ENCODE results near the gene NTNG1. TPM values are rescaled to one million over a fixed set of nuclear protein-coding genes. Genes with fewer than 3 reads are reported as not detected.
A peak's percentile ranks its signal among the peaks of the same experiment; 100 is the strongest.

The NTNG1 gene
- total and polyA plus RNA-seq, 5 donors, result 0.05 to 0.41 (median 0.37) TPM; not detected in 2

DNA sequence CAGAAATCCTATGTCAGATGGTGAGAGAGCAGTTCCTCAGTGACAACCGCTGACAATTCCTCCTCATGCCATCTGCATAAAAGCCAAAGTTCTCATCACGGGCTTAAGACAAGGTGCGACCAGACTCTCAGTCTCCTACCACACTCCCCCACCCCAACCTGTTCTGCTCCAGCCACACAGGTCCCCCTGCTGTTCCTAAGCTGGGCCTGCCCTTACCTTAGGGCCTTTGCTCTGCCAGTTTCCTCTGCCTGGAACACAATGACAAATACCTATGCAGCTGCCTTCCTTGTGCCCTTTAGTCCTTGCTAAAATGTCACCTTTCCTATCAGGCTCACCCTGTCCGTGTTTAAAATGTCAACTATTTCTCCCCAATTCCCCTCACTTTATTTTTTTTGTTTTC lies 382.2 kb downstream of the NTNG1 start:
- Histone ChIP-seq H3K4me3 (ENCODE audit: low read length) (no peak overlapping the region), H3K27me3 (ENCODE audit: control insufficient read depth, insufficient read depth) (no peaks in the 10 kb centered on the region), H3K4me1 (ENCODE audit: control insufficient read depth, insufficient read depth, low read length) (no peaks in the 10 kb centered on the region), H3K9me3 (ENCODE audit: control insufficient read depth, low read length) (no peaks in the 10 kb centered on the region), H3K27ac (ENCODE audit: low read length) (no peak overlapping the region)
- ATAC-seq (no peak), DNase-seq (no peak)
- 61% methylated on average over 4 of the region's 4 CpGs for WGBS
- intact Hi-C loops (cut with DNase I), result no loop called here

DNA sequence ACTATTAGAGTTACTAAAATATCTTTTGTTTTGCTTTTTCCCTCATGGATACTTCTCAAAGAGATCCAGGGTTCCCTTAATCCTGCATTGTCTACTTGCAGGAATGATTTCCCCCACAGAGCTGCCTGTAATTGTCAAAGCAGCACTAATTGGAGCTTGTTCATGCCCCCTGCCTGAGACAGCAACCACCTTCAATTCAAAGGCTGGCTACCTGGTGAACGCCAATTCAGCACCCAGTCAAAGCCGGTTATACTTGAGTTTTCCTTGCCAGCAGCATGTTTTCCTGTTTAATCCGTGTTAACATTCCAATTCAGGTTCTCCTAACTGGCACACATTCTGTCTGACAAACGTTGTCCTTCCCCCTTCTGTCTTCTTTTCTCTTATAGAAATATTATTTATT lies 382.9 kb downstream of the NTNG1 start:
- no peaks in the 10 kb centered on the region for H3K27me3 ChIP-seq (ENCODE audit: control insufficient read depth, insufficient read depth)
- DNase-seq (no peak), ATAC-seq (no peak)
- H3K27ac ChIP-seq (ENCODE audit: low read length), result no peak overlapping the region
- H3K9me3 ChIP-seq (ENCODE audit: control insufficient read depth, low read length), result no peaks in the 10 kb centered on the region
- WGBS, result 52% methylated on average over 4 of the region's 4 CpGs
- H3K4me1 ChIP-seq (ENCODE audit: control insufficient read depth, insufficient read depth, low read length), result no peaks in the 10 kb centered on the region
- intact Hi-C loops (cut with DNase I), result no loop called here
- no peak overlapping the region for H3K4me3 ChIP-seq (ENCODE audit: low read length)

DNA sequence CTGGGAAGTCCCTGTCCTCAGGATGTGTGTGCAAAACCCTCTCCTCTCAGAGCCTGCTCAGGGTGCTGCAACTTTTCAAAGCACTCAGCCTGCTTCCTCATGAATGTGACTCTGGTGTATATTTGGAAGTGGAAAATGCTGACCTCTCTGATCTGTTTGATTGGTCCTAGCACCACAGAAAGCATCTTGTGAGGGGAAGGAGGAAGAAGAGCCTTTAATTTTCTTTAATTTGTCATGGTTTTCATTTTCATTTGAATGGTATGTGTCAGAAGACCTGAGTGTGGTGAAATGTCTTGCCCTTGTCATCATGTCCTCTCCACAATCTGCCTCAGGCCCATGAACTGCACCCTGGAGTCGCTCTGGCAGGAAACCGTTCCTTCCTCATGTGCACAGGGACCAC lies 383.5 kb downstream of the NTNG1 start:
- ATAC-seq (no peak), DNase-seq (no peak)
- intact Hi-C loops (cut with DNase I), result no loop called here
- Histone ChIP-seq H3K27ac (ENCODE audit: low read length) (no peak overlapping the region), H3K9me3 (ENCODE audit: control insufficient read depth, low read length) (no peaks in the 10 kb centered on the region), H3K4me3 (ENCODE audit: low read length) (no peak overlapping the region), H3K27me3 (ENCODE audit: control insufficient read depth, insufficient read depth) (no peaks in the 10 kb centered on the region), H3K4me1 (ENCODE audit: control insufficient read depth, insufficient read depth, low read length) (no peaks in the 10 kb centered on the region)
- WGBS, result 48% methylated on average over 2 of the region's 2 CpGs

DNA sequence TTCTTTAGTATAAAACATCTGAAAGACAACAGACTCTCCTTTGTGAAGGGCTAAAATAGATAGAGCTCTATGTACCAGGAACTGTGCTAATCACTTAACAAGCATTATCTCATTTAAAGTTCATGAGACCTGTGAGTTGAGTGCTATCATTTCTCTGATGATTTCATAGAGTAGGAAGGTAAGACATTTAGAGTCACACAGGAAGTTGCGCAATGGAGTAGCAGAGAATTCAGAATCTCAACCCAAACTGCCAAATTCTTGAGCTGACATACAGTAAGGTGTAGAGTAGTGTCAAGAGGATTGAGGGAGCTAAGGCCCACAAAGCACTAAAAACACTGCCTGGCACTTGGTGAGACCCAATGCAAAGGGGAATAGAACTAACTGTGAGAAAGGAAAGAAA lies 384.3 kb downstream of the NTNG1 start:
- no peak for ATAC-seq
- no peak overlapping the region for H3K4me3 ChIP-seq (ENCODE audit: low read length)
- H3K9me3 ChIP-seq (ENCODE audit: control insufficient read depth, low read length), result no peaks in the 10 kb centered on the region
- no peaks in the 10 kb centered on the region for H3K27me3 ChIP-seq (ENCODE audit: control insufficient read depth, insufficient read depth)
- WGBS, result 90% methylated on average over 1 of the region's 1 CpG
- no peak overlapping the region for H3K27ac ChIP-seq (ENCODE audit: low read length)
- intact Hi-C loops (cut with DNase I), result no loop called here
- no peak for DNase-seq
- no peaks in the 10 kb centered on the region for H3K4me1 ChIP-seq (ENCODE audit: control insufficient read depth, insufficient read depth, low read length)

DNA sequence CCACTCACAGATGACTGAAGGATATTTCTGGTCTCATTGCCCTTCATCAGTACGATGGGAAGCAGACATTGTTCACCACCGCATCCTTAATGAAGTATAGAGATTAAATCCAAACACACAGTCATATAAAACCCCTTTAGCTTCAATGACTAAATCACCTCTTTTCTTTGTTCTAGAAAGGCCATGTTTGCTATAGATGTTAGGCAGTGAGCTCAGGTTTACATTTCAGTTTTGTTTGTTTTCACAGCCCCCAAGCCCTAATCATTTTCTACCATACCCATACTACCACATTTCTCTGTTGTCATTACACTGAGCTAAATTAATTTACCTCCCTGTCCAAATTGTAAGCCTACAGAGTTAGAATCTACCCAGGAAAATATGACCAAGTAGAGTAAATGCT lies 385.1 kb downstream of the NTNG1 start:
- WGBS, result 91% methylated on average over 2 of the region's 2 CpGs

DNA sequence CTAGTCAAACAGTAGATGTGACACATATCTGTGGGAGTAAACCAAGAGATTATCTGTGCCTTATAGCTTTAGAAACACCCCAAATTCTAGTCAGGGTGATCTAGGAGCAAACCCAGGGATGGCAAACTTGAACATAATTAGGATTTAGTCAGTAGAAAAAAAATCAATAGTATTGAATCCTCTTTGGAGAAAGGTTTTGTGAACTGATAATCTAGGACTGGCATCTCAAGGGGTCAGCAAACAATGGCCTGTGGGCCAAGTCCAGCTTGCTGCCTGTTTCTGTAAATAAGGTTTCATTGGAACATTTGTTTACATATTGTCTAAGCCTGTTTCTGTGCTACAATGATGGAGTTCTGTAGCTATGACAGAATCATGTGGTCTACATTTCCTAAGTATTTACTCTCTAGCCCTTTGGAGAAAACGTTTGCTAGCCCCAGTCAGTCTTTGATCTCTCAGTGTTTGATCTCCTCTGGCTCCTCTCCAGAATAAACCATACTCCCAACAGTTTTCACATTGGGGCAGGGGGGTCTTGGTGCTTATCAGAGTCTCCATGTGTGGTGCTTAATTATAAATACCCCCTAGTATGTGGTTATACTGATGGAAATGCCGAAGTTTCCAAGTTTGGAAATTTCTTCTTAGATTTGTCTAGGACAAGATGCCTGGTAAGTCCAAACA lies 385.8 kb downstream of the NTNG1 start:
- Histone ChIP-seq H3K9me3 (ENCODE audit: control insufficient read depth, low read length) (no peaks in the 10 kb centered on the region), H3K27ac (ENCODE audit: low read length) (no peak overlapping the region), H3K27me3 (ENCODE audit: control insufficient read depth, insufficient read depth) (no peaks in the 10 kb centered on the region), H3K4me3 (ENCODE audit: low read length) (no peak overlapping the region), H3K4me1 (ENCODE audit: control insufficient read depth, insufficient read depth, low read length) (no peaks in the 10 kb centered on the region)
- DNase-seq (no peak), ATAC-seq (no peak)
- intact Hi-C loops (cut with DNase I), result no loop called here
- WGBS, result 35% methylated on average over 2 of the region's 2 CpGs

More for the DNA sequence above, 385.1 kb downstream of the NTNG1 start:
- DNase-seq (no peak), ATAC-seq (no peak)
- intact Hi-C loops (cut with DNase I), result no loop called here
- no peaks in the 10 kb centered on the region for H3K27me3 ChIP-seq (ENCODE audit: control insufficient read depth, insufficient read depth)
- no peak overlapping the region for H3K27ac ChIP-seq (ENCODE audit: low read length)
- no peaks in the 10 kb centered on the region for H3K9me3 ChIP-seq (ENCODE audit: control insufficient read depth, low read length)
- no peaks in the 10 kb centered on the region for H3K4me1 ChIP-seq (ENCODE audit: control insufficient read depth, insufficient read depth, low read length)
- no peak overlapping the region for H3K4me3 ChIP-seq (ENCODE audit: low read length)

DNA sequence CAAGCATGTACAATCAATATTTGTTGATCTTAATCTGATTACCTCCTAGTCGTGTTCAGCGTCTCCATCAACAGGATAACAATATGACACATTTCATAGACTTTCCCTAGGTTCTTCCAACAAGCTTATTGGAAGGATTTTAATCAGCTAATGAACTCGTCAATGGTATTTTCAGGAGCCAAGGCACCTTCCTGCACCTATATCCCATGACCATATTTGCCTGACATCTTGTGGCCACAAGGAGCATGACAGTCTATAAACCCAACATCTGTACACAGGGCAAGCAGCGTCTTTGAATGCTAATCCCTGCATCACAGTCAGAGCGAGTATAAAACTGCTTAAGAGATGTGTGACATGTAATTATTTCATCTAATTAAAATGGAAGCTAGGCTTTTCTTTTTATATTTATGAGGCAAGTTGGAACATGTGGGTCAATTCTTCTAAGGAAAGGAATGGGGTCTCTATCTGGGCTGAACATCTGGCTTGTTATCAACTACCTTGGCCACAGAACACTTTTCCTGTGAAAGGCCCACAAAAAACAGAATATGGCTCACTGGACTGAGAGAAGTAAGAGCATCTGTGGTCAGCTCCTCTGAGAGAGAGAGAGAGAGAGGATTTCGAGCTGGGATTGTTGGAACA lies 388.8 kb downstream of the NTNG1 start:
- peak; percentile 57 to 59 for ATAC-seq
- Histone ChIP-seq H3K4me3 (ENCODE audit: low read length) (no peak overlapping the region), H3K27me3 (ENCODE audit: control insufficient read depth, insufficient read depth) (no peaks in the 10 kb centered on the region), H3K27ac (ENCODE audit: low read length) (no peak overlapping the region), H3K9me3 (ENCODE audit: control insufficient read depth, low read length) (no peaks in the 10 kb centered on the region), H3K4me1 (ENCODE audit: control insufficient read depth, insufficient read depth, low read length) (no peaks in the 10 kb centered on the region)
- no peak for DNase-seq
- WGBS, result 20% methylated on average over 6 of the region's 6 CpGs
- intact Hi-C loops (cut with DNase I), result no loop called here

DNA sequence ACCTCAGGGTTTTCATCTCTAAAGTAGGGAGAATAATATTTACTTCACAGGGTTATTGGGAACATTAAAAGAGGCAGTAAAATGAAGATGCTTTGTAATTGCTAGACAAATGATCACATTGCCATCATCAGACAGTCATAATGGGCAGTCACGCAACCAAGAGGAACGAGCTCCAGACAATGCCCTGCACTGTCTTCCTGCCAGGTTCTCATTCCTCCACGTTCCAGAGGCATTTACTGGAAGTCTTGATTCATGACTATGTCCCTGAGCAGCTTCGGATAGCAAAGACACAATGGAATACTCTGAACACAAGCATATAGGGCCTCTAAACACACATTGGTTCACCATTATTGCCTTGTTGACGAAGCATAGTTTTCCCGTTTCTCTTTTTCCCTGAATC lies 389.7 kb downstream of the NTNG1 start:
- WGBS, result 46% methylated on average over 6 of the region's 6 CpGs
- no peak overlapping the region for H3K27ac ChIP-seq (ENCODE audit: low read length)
- H3K27me3 ChIP-seq (ENCODE audit: control insufficient read depth, insufficient read depth), result no peaks in the 10 kb centered on the region
- ATAC-seq (no peak), DNase-seq (no peak)
- no peaks in the 10 kb centered on the region for H3K4me1 ChIP-seq (ENCODE audit: control insufficient read depth, insufficient read depth, low read length)
- H3K4me3 ChIP-seq (ENCODE audit: low read length), result no peak overlapping the region
- no peaks in the 10 kb centered on the region for H3K9me3 ChIP-seq (ENCODE audit: control insufficient read depth, low read length)
- intact Hi-C loops (cut with DNase I), result no loop called here

DNA sequence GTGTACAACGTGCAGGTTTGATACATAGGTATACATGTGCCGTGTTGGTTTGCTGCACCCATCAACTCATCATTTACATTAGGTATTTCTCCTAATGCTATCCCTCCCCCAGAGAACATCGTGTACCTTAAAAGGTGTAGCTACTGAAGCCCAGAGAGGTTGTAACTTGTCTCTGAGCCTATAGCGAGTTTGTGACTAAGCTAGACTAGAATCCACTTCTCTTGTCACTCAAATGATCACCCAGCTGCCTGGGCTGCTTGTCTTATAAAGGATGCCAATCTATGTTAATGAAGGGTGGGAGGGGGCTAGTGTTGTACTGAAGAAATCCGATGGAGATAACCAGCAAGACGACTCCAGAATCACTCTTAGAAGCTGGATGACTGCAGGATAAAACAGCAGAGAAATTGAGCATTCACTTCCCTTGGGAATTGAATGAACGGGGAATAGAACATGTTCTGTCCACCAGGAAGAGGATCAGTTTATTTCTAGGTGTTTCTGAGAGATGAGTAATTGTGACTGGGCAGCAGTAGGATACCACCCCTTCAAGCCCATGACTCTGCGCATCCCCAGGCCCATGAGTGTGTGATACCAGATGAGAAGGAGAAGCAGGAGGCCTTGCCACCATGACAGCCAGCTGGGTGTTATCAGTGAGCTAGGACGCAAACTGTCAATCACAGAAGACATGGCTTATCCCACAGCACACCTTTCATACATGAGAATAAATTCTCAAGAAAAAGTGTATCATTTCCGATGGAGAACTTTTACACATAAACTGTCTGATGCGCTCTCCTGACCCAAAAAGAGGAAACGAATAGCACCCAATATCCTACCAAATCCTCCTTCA lies 390.4 kb downstream of the NTNG1 start:
- 74% methylated on average over 12 of the region's 12 CpGs for WGBS
- ATAC-seq, result no peak
- intact Hi-C loops (cut with DNase I), result no loop called here
- no peak overlapping the region for H3K4me3 ChIP-seq (ENCODE audit: low read length)
- no peak for DNase-seq
- no peaks in the 10 kb centered on the region for H3K4me1 ChIP-seq (ENCODE audit: control insufficient read depth, insufficient read depth, low read length)
- H3K27me3 ChIP-seq (ENCODE audit: control insufficient read depth, insufficient read depth), result no peaks in the 10 kb centered on the region
- no peaks in the 10 kb centered on the region for H3K9me3 ChIP-seq (ENCODE audit: control insufficient read depth, low read length)
- no peak overlapping the region for H3K27ac ChIP-seq (ENCODE audit: low read length)

DNA sequence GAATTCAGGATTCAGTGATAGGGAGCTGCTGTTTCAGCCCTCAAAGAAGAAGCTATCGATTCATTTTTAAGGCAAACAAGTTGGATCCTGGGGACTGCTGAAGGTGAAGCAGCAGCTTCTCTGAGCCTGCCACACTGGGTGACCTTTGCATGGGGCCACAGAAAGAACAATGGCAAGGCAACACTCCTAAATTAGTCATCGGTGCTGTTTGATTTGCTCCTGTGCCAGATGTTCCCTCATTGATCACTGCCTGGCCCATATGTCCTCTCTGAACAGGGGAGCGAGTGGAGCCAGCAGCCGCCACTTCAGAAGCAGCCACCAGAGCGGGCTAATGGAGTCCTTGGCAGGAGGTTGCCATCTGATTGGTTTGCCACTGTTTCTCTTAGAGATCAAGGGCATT lies 391.5 kb downstream of the NTNG1 start:
- Histone ChIP-seq H3K9me3 (ENCODE audit: control insufficient read depth, low read length) (no peaks in the 10 kb centered on the region), H3K4me3 (ENCODE audit: low read length) (no peak overlapping the region), H3K27ac (ENCODE audit: low read length) (no peak overlapping the region), H3K4me1 (ENCODE audit: control insufficient read depth, insufficient read depth, low read length) (no peaks in the 10 kb centered on the region), H3K27me3 (ENCODE audit: control insufficient read depth, insufficient read depth) (no peaks in the 10 kb centered on the region)
- intact Hi-C loops (cut with DNase I), result no loop called here
- DNase-seq, result no peak
- no peak for ATAC-seq
- 82% methylated on average over 5 of the region's 5 CpGs for WGBS
